Neural cell (in vitro differentiated cells): ENCODE results near the gene GUF1. TPM values are rescaled to one million over a fixed set of nuclear protein-coding genes. Genes with fewer than 3 reads are reported as not detected.

Source experiments
- H2AFZ ChIP-seq: fragments of 200-600, 300-800 bp; sonication (generic), shearing (Covaris generic); 2 replicates; pipeline ENCODE4 v1.6.0; 2014; ENCODE audit warnings: low read depth, mild to moderate bottlenecking, antibody characterized with exemption, low read length, moderate library complexity
- H3F3A ChIP-seq: fragments of 200-600 bp; shearing (Covaris generic); 2 replicates; pipeline ENCODE4 v1.6.1; 2016; ENCODE audit warnings: mild to moderate bottlenecking, moderate library complexity, mixed read lengths, antibody characterized with exemption, low read length; ENCODE audit not compliant: insufficient read depth, poor library complexity, severe bottlenecking
- H3K27ac ChIP-seq: fragments of 200-600, 300-800 bp; sonication (generic), shearing (Covaris generic); 2 replicates; pipeline ENCODE4 v1.5.1; 2014; ENCODE audit warnings: mild to moderate bottlenecking, low read length, moderate library complexity
- H3K27me3 ChIP-seq: fragments of 300-800, 200-600 bp; sonication (generic), shearing (Covaris generic); 2 replicates; pipeline ENCODE4 v1.6.0; 2014; ENCODE audit warnings: mild to moderate bottlenecking, low read depth, low read length, moderate library complexity; ENCODE audit not compliant: insufficient read depth
- H3K36me3 ChIP-seq: fragments of 300-800, 200-600 bp; sonication (generic), shearing (Covaris generic); 2 replicates; pipeline ENCODE4 v1.5.1; 2014; ENCODE audit warnings: mild to moderate bottlenecking, antibody characterized with exemption, low read length, moderate library complexity; ENCODE audit not compliant: insufficient read depth
- H3K4me2 ChIP-seq: fragments of 300-800, 200-600 bp; sonication (generic), shearing (Covaris generic); 2 replicates; pipeline ENCODE4 v1.6.0; 2014; ENCODE audit warnings: mild to moderate bottlenecking, low read length
- H3K4me3 ChIP-seq: fragments of 300-800, 200-600 bp; sonication (generic), shearing (Covaris generic); 2 replicates; pipeline ENCODE4 v1.5.1; 2014; ENCODE audit warnings: mild to moderate bottlenecking, low read length, moderate library complexity
- H3K79me2 ChIP-seq: fragments of 200-600 bp; shearing (Covaris generic); replicated peaks from 2 replicates; pipeline ENCODE4 v1.6.0; 2014; ENCODE audit warnings: mild to moderate bottlenecking, low read length, moderate library complexity; ENCODE audit not compliant: insufficient read depth
- H3K9ac ChIP-seq: fragments of 300-800, 200-600 bp; sonication (generic), shearing (Covaris generic); 2 replicates; pipeline ENCODE4 v1.6.1; 2016; ENCODE audit warnings: mild to moderate bottlenecking, low read length, mixed read lengths
- H3K9me2 ChIP-seq: fragments of 200-600 bp; shearing (Covaris generic); 2 replicates; pipeline ENCODE4 v1.6.1; 2016; ENCODE audit warnings: mild to moderate bottlenecking, low read length, mixed read lengths; ENCODE audit not compliant: insufficient read depth
- H3K9me3 ChIP-seq: fragments of 200-600, 300-800 bp; sonication (generic), shearing (Covaris generic); 2 replicates; pipeline ENCODE4 v1.6.1; 2016; ENCODE audit warnings: mild to moderate bottlenecking, mixed run types, low read length, moderate library complexity, mixed read lengths
- H4K20me1 ChIP-seq: fragments of 200-600 bp; shearing (Covaris generic); 2 replicates; pipeline ENCODE4 v1.6.1; 2016; ENCODE audit warnings: mild to moderate bottlenecking, mixed run types; ENCODE audit not compliant: insufficient read depth
- EP300 ChIP-seq: fragments of 450-650 bp; conservative IDR thresholded peaks from 2 replicates; pipeline ENCODE4 v1.6.1; 2014; ENCODE audit warnings: antibody characterized with exemption, mild to moderate bottlenecking, moderate library complexity; ENCODE audit not compliant: poor library complexity, severe bottlenecking
- EZH2 ChIP-seq: fragments of 200-600, 300-800 bp; shearing (Covaris generic), sonication (generic); IDR thresholded peaks from 2 replicates; pipeline ENCODE4 v1.6.1; 2014; ENCODE audit warnings: antibody characterized with exemption, low read length, borderline replicate concordance, mild to moderate bottlenecking; ENCODE audit not compliant: insufficient read depth, poor library complexity, severe bottlenecking
- MXI1 ChIP-seq: fragments of 450-650 bp; conservative IDR thresholded peaks from 2 replicates; pipeline ENCODE4 v1.6.1; 2014; ENCODE audit warnings: antibody characterized with exemption, mild to moderate bottlenecking; ENCODE audit not compliant: poor library complexity, severe bottlenecking
- POLR2AphosphoS5 ChIP-seq: IDR thresholded peaks from 2 replicates; pipeline ENCODE4 v1.6.1; 2012
- RAD21 ChIP-seq: fragments of 450-650 bp; conservative IDR thresholded peaks from 2 replicates; pipeline ENCODE4 v1.6.1; 2014; ENCODE audit warnings: antibody characterized with exemption, mild to moderate bottlenecking, moderate library complexity
- SMC3 ChIP-seq: fragments of 450-650 bp; conservative IDR thresholded peaks from 2 replicates; pipeline ENCODE4 v1.6.1; 2014; ENCODE audit warnings: antibody characterized with exemption, mild to moderate bottlenecking, moderate library complexity; ENCODE audit not compliant: poor library complexity
- TAF1 ChIP-seq: IDR thresholded peaks from 2 replicates; pipeline ENCODE4 v1.6.1; 2012; ENCODE audit warnings: low read depth
- polyA plus RNA-seq: library from polyadenylated mRNA; depleted of rRNA; stranded (reverse); fragments of >200 nt; gene quantifications from 2 replicates; pipeline ENCODE4 v1.2.3, GENCODE V29; 2014
- TF ChIP-seq, protein P1 (sequence below): fragments of 450-650 bp; IDR thresholded peaks from 2 replicates; pipeline ENCODE4 v1.5.1; 2014; ENCODE audit warnings: antibody characterized with exemption, mild to moderate bottlenecking, moderate library complexity; ENCODE audit not compliant: poor library complexity, severe bottlenecking
- TF ChIP-seq, protein P2 (sequence below): IDR thresholded peaks from 2 replicates; pipeline ENCODE4 v1.6.1; 2012; ENCODE audit warnings: borderline replicate concordance

Gene GUF1
- polyA plus RNA-seq, 1 donor from 2014 or later = 15.5 TPM

GRCh38 chr4:44700427-44700826 is 22.2 kb downstream of the GUF1 start:
- Histone ChIP-seq H3F3A (no peaks in the 10 kb centered on the region), H3K27me3 (no peaks in the 10 kb centered on the region), H3K4me3 (no peak overlapping the region), H3K36me3 (peaks cover 11% of the 10 kb centered on the region), H4K20me1 (no peaks in the 10 kb centered on the region), H3K9ac (no peak overlapping the region), H3K4me2 (no peak overlapping the region), H2AFZ (no peak overlapping the region), H3K27ac (no peak overlapping the region), H3K9me2 (no peaks in the 10 kb centered on the region), H3K9me3 (no peaks in the 10 kb centered on the region), H3K79me2 (no peaks in the 10 kb centered on the region)
- no peak for TF ChIP-seq EZH2
- no peak for TF ChIP-seq TAF1
- no peak for TF ChIP-seq RAD21
- no peak for TF ChIP-seq EP300
- TF ChIP-seq SMC3 = no peak
- TF ChIP-seq, protein P1, sequence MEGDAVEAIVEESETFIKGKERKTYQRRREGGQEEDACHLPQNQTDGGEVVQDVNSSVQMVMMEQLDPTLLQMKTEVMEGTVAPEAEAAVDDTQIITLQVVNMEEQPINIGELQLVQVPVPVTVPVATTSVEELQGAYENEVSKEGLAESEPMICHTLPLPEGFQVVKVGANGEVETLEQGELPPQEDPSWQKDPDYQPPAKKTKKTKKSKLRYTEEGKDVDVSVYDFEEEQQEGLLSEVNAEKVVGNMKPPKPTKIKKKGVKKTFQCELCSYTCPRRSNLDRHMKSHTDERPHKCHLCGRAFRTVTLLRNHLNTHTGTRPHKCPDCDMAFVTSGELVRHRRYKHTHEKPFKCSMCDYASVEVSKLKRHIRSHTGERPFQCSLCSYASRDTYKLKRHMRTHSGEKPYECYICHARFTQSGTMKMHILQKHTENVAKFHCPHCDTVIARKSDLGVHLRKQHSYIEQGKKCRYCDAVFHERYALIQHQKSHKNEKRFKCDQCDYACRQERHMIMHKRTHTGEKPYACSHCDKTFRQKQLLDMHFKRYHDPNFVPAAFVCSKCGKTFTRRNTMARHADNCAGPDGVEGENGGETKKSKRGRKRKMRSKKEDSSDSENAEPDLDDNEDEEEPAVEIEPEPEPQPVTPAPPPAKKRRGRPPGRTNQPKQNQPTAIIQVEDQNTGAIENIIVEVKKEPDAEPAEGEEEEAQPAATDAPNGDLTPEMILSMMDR = no peak
- TF ChIP-seq MXI1 = no peak
- TF ChIP-seq, protein P2, sequence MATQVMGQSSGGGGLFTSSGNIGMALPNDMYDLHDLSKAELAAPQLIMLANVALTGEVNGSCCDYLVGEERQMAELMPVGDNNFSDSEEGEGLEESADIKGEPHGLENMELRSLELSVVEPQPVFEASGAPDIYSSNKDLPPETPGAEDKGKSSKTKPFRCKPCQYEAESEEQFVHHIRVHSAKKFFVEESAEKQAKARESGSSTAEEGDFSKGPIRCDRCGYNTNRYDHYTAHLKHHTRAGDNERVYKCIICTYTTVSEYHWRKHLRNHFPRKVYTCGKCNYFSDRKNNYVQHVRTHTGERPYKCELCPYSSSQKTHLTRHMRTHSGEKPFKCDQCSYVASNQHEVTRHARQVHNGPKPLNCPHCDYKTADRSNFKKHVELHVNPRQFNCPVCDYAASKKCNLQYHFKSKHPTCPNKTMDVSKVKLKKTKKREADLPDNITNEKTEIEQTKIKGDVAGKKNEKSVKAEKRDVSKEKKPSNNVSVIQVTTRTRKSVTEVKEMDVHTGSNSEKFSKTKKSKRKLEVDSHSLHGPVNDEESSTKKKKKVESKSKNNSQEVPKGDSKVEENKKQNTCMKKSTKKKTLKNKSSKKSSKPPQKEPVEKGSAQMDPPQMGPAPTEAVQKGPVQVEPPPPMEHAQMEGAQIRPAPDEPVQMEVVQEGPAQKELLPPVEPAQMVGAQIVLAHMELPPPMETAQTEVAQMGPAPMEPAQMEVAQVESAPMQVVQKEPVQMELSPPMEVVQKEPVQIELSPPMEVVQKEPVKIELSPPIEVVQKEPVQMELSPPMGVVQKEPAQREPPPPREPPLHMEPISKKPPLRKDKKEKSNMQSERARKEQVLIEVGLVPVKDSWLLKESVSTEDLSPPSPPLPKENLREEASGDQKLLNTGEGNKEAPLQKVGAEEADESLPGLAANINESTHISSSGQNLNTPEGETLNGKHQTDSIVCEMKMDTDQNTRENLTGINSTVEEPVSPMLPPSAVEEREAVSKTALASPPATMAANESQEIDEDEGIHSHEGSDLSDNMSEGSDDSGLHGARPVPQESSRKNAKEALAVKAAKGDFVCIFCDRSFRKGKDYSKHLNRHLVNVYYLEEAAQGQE = no peak
- TF ChIP-seq POLR2AphosphoS5 = no peak

DNA sequence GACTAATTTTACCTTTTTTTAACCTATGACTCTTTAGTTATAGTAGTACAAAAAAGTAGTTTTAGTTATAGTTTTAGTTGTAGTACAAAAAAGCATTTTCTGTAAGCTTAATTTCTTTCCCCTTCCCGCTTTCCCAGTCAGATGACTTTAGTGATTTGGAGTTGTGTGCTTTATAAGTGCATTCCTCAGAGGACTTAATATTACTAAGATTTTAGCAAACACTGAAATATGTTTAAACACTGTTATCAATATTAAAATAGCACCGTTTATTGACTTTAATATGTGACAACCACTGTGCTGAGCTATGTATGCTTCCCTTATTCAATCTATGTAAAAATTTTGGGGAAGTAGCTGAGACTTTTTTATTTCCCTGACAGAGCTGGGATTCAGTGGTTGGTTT is 22.8 kb downstream of the GUF1 start:
- H3K4me2 ChIP-seq = no peak overlapping the region
- H3K9me3 ChIP-seq = no peaks in the 10 kb centered on the region
- no peak overlapping the region for H3K4me3 ChIP-seq
- H3F3A ChIP-seq = no peaks in the 10 kb centered on the region
- H3K36me3 ChIP-seq = peaks cover 12% of the 10 kb centered on the region
- TF ChIP-seq TAF1 = no peak
- TF ChIP-seq MXI1 = no peak
- no peaks in the 10 kb centered on the region for H3K79me2 ChIP-seq
- H4K20me1 ChIP-seq = no peaks in the 10 kb centered on the region
- H3K9ac ChIP-seq = no peak overlapping the region
- no peaks in the 10 kb centered on the region for H3K27me3 ChIP-seq
- no peak overlapping the region for H2AFZ ChIP-seq
- H3K27ac ChIP-seq = no peak overlapping the region
- no peaks in the 10 kb centered on the region for H3K9me2 ChIP-seq

DNA sequence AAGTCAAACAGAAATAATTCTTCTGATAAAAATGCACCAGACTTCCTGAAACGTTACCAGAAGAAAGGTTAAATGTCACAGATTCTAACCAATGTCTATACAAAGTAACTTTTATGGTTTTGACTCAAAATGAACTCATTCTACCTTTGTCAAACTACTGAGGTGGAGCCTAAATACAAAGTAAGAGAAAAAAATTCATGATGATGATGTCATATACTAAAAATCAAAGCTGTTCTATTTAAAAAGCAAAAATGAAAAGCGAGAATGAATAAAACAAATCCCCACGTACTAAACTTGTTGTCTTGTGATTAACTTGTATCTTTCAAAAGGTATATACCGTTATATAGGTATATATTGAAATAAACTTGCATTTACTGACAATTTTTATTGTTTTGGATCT is 26.5 kb downstream of the GUF1 start:
- no peak overlapping the region for H2AFZ ChIP-seq
- no peak overlapping the region for H3K27ac ChIP-seq
- no peaks in the 10 kb centered on the region for H3K27me3 ChIP-seq
- H3K9ac ChIP-seq = no peak overlapping the region
- no peaks in the 10 kb centered on the region for H3K79me2 ChIP-seq
- H3K36me3 ChIP-seq = peaks cover 12% of the 10 kb centered on the region
- H3K4me3 ChIP-seq = no peak overlapping the region
- no peaks in the 10 kb centered on the region for H3F3A ChIP-seq
- TF ChIP-seq POLR2AphosphoS5 = no peak
- no peak for TF ChIP-seq RAD21
- no peak for TF ChIP-seq EZH2
- TF ChIP-seq SMC3 = no peak
- TF ChIP-seq EP300 = no peak
- no peak for TF ChIP-seq MXI1
- TF ChIP-seq, protein P1 = no peak
- TF ChIP-seq, protein P2 = no peak
- TF ChIP-seq TAF1 = no peak
- no peak overlapping the region for H3K4me2 ChIP-seq
- no peaks in the 10 kb centered on the region for H4K20me1 ChIP-seq
- H3K9me2 ChIP-seq = no peaks in the 10 kb centered on the region
- no peaks in the 10 kb centered on the region for H3K9me3 ChIP-seq
